Measurements from ENCODE around the gene NOC4L.

The NOC4L gene

DNA sequence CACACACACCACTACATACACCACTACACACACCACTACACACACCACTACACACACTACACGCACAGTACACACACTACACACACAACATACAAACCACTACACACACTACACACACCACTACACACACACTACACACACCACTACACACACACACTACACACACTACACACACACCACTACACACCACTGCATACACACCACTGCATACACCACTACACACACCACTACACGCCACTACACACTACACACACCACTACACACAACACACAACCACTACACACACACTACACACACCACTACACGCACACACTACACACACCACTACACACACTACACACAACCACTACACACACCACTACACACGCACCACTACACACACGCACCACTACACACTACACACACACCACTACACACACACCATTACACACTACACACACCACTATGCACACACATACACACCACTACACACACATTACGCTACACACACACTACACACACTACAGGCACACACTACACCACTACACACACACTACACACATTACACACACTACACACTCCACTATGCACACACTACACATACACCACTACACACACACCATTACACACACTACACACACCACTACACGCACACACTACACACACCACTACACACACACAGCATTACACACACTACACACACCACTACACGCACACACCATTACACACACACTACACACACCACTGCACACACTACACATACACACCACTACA is 12.5 kb downstream of the NOC4L start:
- no peak for DNase-seq (ENCODE audit: low spot score)

DNA sequence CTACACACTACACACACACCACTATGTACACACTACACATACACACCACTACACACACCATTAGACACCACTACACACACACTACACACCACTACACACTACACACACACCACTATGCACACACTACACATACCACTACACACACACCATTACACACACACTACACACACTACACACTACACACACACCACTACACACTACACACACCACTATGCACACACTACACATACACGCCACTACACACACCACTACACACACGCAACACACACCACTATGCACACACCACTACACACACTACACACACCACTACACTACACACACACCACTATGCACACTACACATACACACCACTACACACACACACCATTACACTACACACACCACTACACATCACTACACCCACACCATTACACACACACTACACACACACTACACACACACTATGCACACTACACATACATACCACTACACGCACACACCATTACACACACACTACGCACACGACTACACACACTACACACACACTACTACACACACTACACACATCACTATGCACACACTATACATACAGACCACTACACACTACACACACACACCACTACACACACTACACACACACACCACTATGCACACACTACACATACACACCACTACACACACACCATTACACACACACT is 13.6 kb downstream of the NOC4L start:
- no peak for DNase-seq (ENCODE audit: low spot score)

DNA sequence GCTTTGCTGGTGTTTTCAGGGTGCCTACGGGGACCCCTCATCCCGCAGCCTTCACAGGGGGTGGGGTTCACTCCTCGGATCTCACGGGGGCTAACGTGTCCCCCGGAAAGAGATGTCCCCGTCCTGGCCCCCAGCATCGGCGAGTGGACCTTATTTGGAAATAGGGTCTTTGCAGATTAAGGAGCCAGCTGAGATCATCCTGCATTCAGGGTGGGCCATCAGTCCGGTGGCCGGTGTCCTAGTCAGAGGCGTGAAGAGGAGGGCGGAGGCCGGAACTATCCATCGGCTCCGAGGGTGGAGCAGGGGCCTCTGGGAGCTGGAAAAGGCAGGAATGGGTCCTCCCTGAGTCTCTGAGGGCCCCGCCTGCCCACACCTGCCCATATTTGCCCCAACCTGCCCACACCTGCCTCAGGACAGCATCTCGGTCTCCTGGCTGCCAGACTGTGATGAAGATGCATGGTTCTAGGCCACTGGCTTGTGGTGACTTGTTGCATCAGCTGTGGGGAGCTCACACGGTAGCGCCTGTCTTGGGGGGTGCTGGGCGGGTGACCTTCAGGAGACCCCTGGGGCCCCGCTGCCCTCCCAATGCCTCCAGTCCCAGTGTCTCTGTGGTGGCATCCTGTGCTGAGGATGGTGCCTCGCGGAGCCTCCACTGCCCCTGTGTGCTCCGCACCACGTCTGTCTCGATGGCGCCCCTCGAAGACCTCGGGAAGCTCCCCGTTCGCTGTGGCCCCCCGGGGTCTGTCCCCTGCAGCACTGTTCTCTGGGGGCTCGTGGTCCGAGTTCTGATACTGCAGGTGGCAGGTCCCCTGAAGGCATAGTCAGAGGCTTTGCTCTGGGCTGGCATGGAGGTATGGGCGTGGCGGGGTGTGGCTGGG is 14.7 kb downstream of the NOC4L start:
- no peak for DNase-seq (ENCODE audit: low spot score)

DNA sequence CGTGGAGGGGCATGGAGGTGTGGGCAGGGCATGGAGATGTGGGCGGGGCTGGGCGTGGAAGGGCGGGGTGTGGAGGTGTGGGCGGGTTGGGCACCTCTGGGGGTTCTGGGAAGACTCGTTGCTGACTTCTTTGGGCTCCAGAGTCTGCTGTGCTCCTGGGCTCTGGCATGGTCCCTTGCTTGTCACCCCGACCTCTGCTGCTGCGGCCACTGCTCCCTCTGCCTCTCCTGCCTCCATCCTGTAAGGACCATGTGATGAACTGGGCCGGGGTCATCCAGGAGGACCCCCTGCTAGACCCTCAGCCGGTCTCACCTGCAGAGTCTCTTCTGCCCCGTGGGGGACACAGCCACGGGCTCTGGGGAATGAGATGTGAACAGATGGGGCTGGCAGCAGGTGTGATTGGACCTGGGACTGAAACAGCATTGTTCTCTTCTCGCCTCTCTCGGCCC is 15.3 kb downstream of the NOC4L start:
- DNase-seq (ENCODE audit: low spot score) = no peak

DNA sequence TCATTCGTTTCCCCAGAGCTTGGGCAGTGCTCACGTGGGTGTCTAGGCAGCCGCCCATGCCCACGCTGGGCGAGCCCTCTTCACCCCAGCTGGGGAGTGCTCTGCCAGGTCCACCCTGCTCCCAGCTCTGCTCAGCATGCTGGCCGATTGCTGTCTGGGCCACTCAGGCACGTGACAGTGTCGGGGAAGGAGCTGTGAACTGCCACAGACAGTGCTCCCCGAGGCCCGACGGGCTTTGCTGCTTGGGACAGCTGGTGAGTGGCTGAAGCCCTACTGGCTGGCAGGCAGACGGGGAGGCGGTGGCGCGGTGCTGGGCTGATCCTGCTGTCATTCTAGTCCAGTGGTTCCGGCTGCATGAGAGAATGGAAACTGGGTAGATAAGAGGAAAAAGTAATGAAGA is 15.8 kb downstream of the NOC4L start:
- DNase-seq (ENCODE audit: low spot score) = no peak

DNA sequence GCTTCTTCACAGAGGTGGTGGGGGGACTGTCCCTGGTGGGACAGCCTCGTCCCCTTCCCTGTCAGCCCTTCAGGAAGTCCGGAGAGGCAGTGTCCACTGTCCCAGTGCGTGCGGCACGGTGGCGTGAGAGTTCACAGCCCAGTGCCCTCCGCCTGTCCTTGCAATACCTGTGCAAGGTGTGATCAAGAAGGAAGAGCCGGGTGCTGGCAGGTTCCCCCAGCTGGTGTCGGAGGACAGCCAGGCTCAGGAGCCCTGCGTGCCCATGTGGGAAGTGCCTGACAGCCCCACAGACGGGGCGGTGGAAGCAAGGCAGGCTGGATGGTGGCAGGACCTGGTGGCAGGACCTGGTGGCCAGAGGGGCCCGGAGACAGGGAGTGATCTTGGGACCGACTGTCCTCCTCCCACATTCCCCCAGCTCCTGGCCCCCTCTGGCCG is 16.4 kb downstream of the NOC4L start:
- no peak for DNase-seq (ENCODE audit: low spot score)

DNA sequence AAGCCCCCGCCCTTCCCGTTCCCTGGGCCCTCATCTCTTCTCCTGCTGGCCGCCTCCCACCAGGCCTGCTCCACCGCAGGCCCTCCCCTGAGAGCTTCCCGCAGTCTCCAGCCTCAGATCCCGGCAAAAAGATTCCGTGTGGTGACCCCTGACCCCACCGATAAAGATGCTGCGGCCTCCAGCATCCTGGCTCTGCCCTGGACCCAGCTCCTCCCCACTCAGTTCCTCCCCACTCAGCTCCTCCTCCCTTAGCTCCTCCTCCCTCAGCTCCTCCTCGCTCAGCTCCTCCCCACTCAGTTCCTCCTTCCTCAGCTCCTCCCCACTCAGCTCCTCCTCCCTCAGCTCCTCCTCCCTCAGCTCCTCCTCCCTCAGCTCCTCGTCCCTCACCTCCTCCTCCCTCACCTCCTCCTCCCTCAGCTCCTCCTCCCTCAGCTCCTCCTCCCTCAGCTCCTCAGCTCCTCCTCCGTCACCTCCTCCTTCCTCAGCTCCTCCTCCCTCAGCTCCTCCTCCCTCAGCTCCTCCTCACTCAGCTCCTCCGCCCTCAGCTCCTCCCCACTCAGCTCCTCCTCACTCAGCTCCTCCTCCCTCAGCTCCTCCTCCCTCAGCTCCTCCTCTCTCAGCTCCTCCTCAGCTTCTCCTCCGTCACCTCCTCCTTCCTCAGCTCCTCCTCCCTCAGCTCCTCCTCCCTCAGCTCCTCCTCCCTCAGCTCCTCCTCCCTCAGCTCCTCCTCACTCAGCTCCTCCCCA is 17.0 kb downstream of the NOC4L start:
- DNase-seq (ENCODE audit: low spot score) = no peak

DNA sequence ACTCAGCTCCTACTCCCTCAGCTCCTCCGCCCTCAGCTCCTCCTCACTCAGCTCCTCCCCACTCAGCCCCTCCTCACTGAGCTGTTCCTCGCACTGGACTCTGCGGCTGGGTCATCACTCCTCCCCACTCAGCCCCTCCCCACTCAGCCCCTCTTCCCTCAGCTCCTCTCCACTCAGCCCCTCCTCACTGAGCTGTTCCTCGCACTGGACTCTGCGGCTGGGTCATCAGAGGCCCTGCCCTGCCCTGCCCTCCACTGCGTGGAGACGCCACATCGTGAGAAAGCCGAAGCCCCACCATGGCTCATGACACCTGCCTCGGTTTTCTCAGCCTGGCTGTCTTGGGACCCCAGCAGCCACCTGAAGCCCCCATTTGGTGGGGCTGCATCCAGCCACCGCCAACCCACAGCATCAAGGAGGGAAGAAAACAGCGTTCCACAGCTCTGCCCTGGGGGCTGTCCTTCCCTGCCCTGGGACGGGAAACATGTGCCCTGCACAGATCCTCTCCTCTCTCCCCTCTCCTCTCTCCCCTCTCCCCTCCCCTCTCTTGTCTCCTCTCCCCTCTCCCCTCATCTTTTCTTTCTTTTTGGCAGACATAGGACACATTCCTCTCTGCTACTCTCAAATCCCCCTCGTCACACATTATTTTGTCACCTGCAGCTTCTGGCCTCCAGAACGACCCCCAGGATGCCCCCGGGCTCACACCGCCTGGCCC is 17.7 kb downstream of the NOC4L start:
- DNase-seq (ENCODE audit: low spot score) = no peak

DNA sequence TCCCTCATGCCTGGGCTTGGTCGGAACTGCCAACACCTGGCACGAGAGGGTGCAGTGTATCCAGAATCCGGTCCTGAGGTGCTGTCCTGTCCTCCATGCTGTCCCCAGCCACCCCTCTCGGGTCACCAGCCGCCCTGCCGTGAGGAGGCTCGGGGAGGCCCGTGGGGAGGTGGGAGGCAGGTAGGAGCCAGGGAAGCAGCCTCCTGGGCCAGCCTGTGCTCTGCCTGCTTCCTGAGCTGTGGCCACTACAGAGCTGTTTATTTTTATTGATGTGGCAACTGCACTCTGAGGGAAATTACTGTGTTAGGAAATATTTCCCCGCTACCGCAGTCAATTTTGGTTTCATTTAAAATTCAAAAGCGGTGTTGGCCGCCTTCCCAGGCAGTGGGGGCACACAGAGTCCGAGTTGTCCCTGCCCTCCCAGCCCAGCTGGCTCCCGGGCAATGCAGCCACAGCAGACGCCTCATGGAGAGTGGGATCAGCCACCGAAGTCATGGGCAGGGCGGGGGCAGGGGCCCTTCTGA is 18.3 kb downstream of the NOC4L start:
- DNase-seq (ENCODE audit: low spot score) = peak; percentile 89

DNA sequence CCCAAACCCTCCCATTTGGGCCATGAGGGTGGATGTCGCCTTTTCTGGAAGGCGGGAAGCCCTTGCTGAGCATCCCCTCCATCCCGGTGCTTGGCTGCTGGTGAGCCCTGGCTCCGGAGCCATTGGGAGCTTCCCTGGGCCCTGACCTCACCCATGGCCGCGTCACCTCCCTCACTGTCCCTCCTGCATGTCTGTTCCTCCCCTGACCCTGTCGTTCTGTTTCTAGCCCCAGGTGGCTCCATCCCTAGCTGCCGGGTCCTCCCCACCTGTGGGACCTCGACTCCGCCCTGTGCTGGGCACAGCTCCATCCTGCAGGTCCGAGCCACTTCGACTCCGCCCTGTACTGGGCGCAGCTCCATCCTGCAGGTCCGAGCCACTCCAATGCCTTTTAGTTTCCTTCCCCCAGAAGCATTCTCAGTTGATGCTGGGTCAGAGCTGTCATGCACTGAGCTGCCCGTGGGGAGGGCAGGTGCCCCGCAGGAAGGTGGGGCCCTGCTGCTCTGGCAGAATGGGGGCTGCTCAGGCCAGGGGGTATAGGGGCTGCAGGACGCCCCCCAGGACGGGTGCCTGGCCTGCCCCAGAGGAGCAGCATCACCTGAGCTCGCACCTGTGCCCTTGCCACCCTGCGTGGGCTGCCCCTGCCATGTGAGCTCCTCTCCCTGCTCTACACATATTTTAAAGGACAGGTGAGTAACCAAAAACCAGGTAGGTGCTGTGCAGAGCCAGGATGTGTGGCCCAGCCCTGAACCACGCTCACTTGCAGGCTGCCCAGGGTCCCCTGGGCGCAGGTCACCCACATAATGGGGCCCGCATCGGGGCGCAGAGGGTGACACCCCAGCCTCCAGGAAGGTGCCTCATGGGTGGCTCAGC is 19.0 kb downstream of the NOC4L start:
- DNase-seq (ENCODE audit: low spot score) = no peak

DNA sequence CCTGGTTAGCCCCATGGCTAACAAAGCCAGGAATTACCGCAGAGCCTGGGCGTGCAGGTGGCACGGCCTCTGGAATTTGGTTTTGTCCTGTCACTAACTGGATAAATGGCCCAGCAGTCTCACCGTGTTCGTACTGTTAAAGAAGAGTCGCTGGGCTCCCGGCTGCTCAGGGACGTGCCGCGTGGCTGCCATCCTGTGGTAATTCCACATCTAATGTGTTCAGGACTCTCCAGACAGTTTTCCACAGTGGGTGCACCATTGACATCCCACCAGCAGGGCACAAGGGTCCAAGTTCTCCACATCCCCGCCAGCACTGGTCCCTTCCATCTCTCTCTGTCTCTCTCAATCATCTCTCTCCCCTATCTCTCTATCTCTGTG is 19.6 kb downstream of the NOC4L start:
- no peak for DNase-seq (ENCODE audit: low spot score)

DNA sequence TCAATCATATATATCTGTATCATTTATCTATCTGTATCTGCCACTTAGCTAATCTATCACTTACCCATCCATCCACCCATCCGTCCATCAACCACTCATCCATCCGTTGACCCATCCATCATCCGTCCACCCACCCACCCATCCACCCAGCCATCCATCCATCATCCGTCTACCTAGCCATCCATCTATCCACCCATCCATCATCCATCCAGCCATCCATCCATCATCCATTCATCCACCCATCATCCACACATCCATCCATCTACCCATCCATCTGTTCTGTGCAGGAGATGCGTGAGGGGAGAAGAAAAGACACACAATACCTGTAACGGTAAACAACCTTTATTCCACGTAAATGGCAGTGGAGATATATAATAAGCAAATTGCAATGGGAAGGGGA is 20.2 kb downstream of the NOC4L start:
- no peak for DNase-seq (ENCODE audit: low spot score)

DNA sequence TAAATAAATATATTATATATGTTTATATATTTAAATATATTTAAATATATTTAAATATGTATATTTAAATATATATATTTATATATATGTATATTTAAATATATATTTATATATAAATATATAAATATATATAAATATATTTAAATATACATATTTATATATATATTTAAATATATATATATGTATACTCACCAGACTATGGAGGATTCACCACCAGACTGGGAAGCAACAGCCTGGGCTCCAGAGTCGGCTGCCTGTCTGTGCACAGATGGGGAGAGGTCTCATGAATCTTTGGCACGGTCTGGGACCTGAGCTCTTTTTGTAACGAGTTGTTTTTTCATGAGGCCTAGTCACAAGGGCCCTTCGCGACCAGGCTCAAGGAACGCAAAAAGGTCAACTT is 21.3 kb downstream of the NOC4L start:
- no peak for DNase-seq (ENCODE audit: low spot score)

DNA sequence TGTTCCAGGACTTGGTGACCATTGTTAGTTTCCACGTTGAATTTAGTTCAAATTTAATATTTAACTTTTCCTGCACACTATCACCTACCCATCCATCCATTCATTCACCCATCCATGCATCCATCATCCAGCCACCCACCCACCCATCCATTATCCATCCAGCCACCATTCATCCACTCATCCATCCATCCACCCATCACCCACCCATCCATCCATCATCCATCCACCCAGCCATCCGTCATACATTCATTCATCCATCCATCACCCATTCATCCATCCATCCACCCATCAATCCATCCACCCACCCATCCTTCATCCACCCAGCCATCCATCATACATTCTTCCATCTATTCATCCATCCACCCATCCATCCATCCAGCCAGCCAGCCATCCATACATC is 21.8 kb downstream of the NOC4L start:
- DNase-seq (ENCODE audit: low spot score) = no peak

DNA sequence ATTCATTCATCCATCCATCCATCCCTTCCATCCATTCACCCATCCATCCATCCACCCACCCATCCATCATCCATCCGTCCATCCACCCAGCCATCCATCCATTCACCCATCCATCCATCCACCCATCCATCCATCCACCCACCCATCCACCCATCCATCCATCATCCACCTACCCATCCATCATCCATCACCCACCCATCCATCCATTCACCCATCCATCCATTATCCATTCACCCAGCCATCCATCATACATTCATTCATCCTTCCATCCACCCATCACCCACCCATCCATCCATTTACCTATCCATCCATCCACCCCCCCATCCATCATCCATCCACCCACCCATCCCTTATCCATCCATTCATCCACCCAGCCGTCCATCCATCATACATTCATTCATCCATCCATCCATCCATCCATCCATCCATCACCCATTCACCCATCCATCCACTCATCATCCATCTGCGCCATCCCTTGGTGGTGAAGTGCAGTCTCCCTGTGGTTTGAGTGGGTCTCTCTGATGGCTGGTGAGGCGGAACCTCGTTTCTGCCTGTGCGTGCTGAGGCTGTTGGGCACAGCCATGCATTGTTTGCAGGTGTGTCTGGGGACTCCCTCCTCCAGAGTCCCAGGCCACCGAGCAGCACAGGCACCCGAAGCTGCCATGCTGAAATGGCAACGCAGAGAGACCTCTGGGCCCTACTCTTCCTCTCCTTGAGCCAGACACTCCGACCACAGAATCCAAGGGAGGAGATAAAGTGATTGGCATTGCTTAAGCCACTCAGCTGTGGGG is 22.7 kb downstream of the NOC4L start:
- DNase-seq (ENCODE audit: low spot score) = no peak

DNA sequence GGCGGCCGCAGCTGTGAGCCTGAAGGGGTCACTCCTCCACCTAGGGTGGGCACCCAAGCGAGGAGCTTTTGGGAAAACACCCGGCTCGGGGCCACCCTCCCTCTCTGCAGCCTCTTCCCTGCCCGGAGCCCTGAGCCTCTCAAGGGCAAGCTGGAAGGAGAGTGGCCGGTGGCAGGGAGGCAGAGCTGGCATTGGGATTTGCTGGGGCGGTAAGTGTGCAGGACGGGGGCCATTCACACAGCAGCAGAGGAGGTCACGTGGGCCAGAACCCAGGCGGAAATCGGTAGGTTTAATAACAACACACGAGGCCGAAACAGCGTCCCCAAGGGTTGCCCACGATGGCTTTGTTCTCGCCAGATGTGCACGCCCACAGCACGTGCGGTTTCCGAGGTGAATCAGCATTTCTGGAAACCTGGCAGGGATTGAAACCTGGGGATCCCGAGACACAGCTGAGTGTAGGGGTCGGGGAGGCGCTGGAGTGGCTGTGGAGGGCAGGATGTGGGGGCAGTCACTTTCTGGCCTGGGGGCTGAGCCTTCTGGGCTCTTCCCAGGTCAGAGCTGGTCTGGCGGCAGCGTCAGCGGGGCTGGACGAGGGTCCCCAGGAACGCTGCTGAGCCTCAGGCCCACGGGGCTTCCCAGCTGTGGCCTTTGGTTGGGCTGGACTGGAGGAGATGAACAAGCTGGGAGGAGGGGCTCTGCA is 23.5 kb downstream of the NOC4L start:
- DNase-seq (ENCODE audit: low spot score) = no peak

DNA sequence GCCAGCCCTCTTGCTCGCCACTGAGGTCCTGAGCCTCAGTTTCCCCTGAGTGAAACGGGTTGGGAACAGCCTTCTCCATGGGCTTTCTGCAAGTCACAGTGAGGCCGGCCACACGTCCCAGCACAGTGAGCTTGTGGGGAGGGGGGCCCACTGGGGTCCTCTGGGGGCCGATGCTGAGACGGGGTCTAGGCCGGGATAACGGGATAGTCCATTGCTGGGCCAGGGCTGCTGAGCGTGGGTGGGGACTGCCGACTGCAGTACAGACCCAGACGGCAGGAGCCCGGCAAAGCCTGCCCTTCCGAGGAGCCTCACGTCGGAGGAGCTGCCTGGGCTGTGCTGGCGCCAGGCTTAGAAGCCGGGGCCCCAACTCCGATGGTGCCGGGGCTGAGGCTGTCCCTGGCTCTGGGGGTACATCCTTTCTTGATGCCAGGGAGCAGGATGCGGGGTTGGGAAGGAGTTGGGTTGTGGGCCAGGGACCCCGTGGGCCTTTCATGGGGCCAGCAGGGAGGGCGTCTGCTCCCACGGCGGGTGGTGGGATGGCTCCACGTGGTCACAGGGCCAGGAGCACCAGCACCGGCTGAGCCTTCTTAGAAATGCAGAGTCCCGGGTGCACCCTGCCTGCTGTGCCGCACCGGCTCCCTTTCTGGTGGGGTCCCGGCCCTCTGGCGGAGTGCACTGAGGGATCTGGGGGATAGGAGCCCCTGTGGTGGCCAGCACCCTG is 24.2 kb downstream of the NOC4L start:
- no peak for DNase-seq (ENCODE audit: low spot score)

DNA sequence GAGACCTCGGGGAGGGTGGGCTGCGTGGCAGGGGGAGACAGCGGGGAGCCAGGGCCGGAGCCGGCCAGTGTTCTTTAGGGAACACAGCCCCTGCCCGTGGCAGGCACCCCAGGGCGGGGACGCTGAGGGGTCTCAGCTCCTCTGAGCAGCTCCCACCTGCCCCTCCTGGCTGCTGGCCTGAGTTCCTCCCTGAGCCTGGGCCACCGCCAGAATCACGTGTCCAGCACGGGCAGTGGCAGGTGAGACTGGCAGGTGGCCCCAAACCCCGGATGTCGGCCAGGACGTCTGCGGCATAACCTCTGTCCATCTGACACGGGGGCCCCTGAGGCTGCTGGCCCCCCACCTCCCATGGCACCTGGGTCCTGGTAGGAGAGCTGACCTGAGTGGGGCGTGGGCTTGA is 25.1 kb downstream of the NOC4L start:
- no peak for DNase-seq (ENCODE audit: low spot score)

Measured in AG08396 (cell line).